ENCODE results near the gene ANKRD44.

The ANKRD44 gene

GRCh38 chr2:197079832-197080555, 230.6 kb downstream of the ANKRD44 start:
- TF ChIP-seq CTCF (IDR thresholded peaks at IDR 0.05; ENCODE audit: low read depth, low read length): no peak
- in situ Hi-C loops (cut with HindIII; ENCODE audit: low sequenced_read_pairs): no loop called here
- H3K4me3 ChIP-seq (ENCODE audit: low read depth, low read length): no peak overlapping the region
- DNase-seq (ENCODE audit: low read depth, low spot score): peak; percentile 79

GRCh38 chr2:197079414-197079813, 231.2 kb downstream of the ANKRD44 start:
- TF ChIP-seq CTCF (IDR thresholded peaks at IDR 0.05; ENCODE audit: low read depth, low read length): no peak
- no peak overlapping the region for H3K4me3 ChIP-seq (ENCODE audit: low read depth, low read length)
- in situ Hi-C loops (cut with HindIII; ENCODE audit: low sequenced_read_pairs): no loop called here
- peak; percentile 52 for DNase-seq (ENCODE audit: low read depth, low spot score)

- in situ Hi-C loops (cut with HindIII; ENCODE audit: low sequenced_read_pairs): no loop called here
- no peak for DNase-seq (ENCODE audit: low read depth, low spot score)
- H3K4me3 ChIP-seq (ENCODE audit: low read depth, low read length): no peak overlapping the region
- no peak for TF ChIP-seq CTCF (IDR thresholded peaks at IDR 0.05; ENCODE audit: low read depth, low read length)
Observed at GRCh38 chr2:197078535-197078934, 232.0 kb downstream of the ANKRD44 start.

- in situ Hi-C loops (cut with HindIII; ENCODE audit: low sequenced_read_pairs): no loop called here
- H3K4me3 ChIP-seq (ENCODE audit: low read depth, low read length): no peak overlapping the region
- no peak for TF ChIP-seq CTCF (IDR thresholded peaks at IDR 0.05; ENCODE audit: low read depth, low read length)
- no peak for DNase-seq (ENCODE audit: low read depth, low spot score)
Observed at GRCh38 chr2:197077336-197077735, 233.2 kb downstream of the ANKRD44 start.

- in situ Hi-C loops (cut with HindIII; ENCODE audit: low sequenced_read_pairs): no loop called here
Observed at GRCh38 chr2:197076652-197077051, 233.9 kb downstream of the ANKRD44 start.

GRCh38 chr2:197075754-197076337, 234.7 kb downstream of the ANKRD44 start:
- DNase-seq (ENCODE audit: low read depth, low spot score): no peak

More at GRCh38 chr2:197076652-197077051, 233.9 kb downstream of the ANKRD44 start:
- TF ChIP-seq CTCF (IDR thresholded peaks at IDR 0.05; ENCODE audit: low read depth, low read length): no peak
- H3K4me3 ChIP-seq (ENCODE audit: low read depth, low read length): no peak overlapping the region
- DNase-seq (ENCODE audit: low read depth, low spot score): no peak

More at GRCh38 chr2:197075754-197076337, 234.7 kb downstream of the ANKRD44 start:
- TF ChIP-seq CTCF (IDR thresholded peaks at IDR 0.05; ENCODE audit: low read depth, low read length): peak; percentile 39
- H3K4me3 ChIP-seq (ENCODE audit: low read depth, low read length): no peak overlapping the region
- in situ Hi-C loops (cut with HindIII; ENCODE audit: low sequenced_read_pairs): no loop called here
